GM21367 (cell line): ENCODE data around the gene RINL.
A peak's percentile ranks its signal among the peaks of the same experiment; 100 is the strongest.
"Not testable (repeated sequence)": the region's sequence is repeated elsewhere in the genome, so short reads cannot be mapped to it uniquely, and the experiment has no call there.

ENCODE experiments used
- ATAC-seq: cut with Tn5 transposase; IDR thresholded peaks from one replicate; pipeline ENCODE4 v1.9.1; 2021; ENCODE audit not compliant: unreplicated experiment

RINL gene

GRCh38 chr19:38905620-38906019, 27.5 kb upstream of the RINL start:
- no peak for ATAC-seq

- no peak for ATAC-seq
Observed at GRCh38 chr19:38904581-38905539, 26.8 kb upstream of the RINL start.

- no peak for ATAC-seq
Observed at GRCh38 chr19:38901683-38902082, 23.6 kb upstream of the RINL start.

GRCh38 chr19:38900743-38901190, 22.7 kb upstream of the RINL start:
- ATAC-seq: no peak

- ATAC-seq: no peak
Observed at GRCh38 chr19:38900202-38900629, 22.1 kb upstream of the RINL start.

GRCh38 chr19:38899447-38900201, 21.5 kb upstream of the RINL start, which contains the start of the genes NFKBIB and SIRT2:
NFKBIB (plus strand) TSS chr19:38899969; CDS start chr19:38900033, 64 bp downstream.
SIRT2 (minus strand) TSS chr19:38899618; CDS start chr19:38899521, 97 bp downstream.
- peak; percentile 89 for ATAC-seq

GRCh38 chr19:38898788-38899446, 20.8 kb upstream of the RINL start:
- ATAC-seq: no peak

- no peak for ATAC-seq
Observed at GRCh38 chr19:38894968-38895367, 16.9 kb upstream of the RINL start.

- ATAC-seq: no peak
Observed at GRCh38 chr19:38893341-38893771, 15.3 kb upstream of the RINL start.

- ATAC-seq: no peak
Observed at GRCh38 chr19:38892841-38893240, 14.8 kb upstream of the RINL start.

- no peak for ATAC-seq
Observed at GRCh38 chr19:38891771-38892170, 13.7 kb upstream of the RINL start.

- no peak for ATAC-seq
Observed at GRCh38 chr19:38890686-38891085, 12.6 kb upstream of the RINL start.

GRCh38 chr19:38889803-38890202, 11.7 kb upstream of the RINL start:
- no peak for ATAC-seq

- no peak for ATAC-seq
Observed at GRCh38 chr19:38888876-38889275, 10.8 kb upstream of the RINL start.

GRCh38 chr19:38884691-38885090, 6.6 kb upstream of the RINL start:
- ATAC-seq: not testable (repeated sequence)

- ATAC-seq: no peak
Observed at GRCh38 chr19:38883286-38883685, 5.2 kb upstream of the RINL start.

- no peak for ATAC-seq
Observed at GRCh38 chr19:38880882-38881609, 3.0 kb upstream of the RINL start.

GRCh38 chr19:38880076-38880881, 2.2 kb upstream of the RINL start:
- ATAC-seq: no peak

- no peak for ATAC-seq
Observed at GRCh38 chr19:38879400-38879751, 1.3 kb upstream of the RINL start.
